Measurements from ENCODE around the gene RPP40. TPM values are rescaled to one million over a fixed set of nuclear protein-coding genes. Genes with fewer than 3 reads are reported as not detected.

The RPP40 gene
- total RNA-seq, 1 experiment from 2014 or later, result 11.6 TPM

GRCh38 chr6:5023923-5024322, 20.1 kb upstream of the RPP40 start:
- H3K27me3 Mint-ChIP-seq (ENCODE audit: insufficient read depth, unreplicated experiment), result peaks cover 11% of the 10 kb centered on the region
- ChIA-PET POLR2A (no interaction called here), CTCF (no interaction called here)
- no peaks in the 10 kb centered on the region for H3K9me3 ChIP-seq
- no peaks in the 10 kb centered on the region for H3K36me3 Mint-ChIP-seq (ENCODE audit: insufficient read depth, unreplicated experiment)
- TF ChIP-seq CTCF (IDR thresholded peaks at IDR 0.05; ENCODE audit: insufficient read depth in 1 of 2, low read depth in 1 of 2, low read length in 1 of 2, severe bottlenecking in 1 of 2, unreplicated experiment in 1 of 2), result no peak
- H3K4me1 ChIP-seq, result peaks cover 4% of the 10 kb centered on the region; the same call in 1 of the 2 replicates
- no peaks in the 10 kb centered on the region for H3K4me1 Mint-ChIP-seq (ENCODE audit: low read depth, unreplicated experiment)
- peaks cover 12% of the 10 kb centered on the region for H3K9me3 Mint-ChIP-seq (ENCODE audit: unreplicated experiment)
- no peak overlapping the region for H3K4me3 Mint-ChIP-seq (ENCODE audit: unreplicated experiment)
- H3K4me3 ChIP-seq (ENCODE audit: low read depth, low read length), result no peak overlapping the region
- no peak for DNase-seq
- H3K27me3 ChIP-seq (replicated peaks; ENCODE audit: control insufficient read depth, insufficient read depth, low read length), result no peaks in the 10 kb centered on the region
- H3K36me3 ChIP-seq (ENCODE audit: control insufficient read depth, insufficient read depth, low read length), result no peaks in the 10 kb centered on the region
- no peak overlapping the region for H3K27ac Mint-ChIP-seq (ENCODE audit: unreplicated experiment)
- BruUV-seq (replicated peaks), result no TSS peak
- intact Hi-C loops (cut with micrococcal nuclease; ENCODE audit: unreplicated experiment), result no loop called here

- Histone ChIP-seq H3K9me3 (no peaks in the 10 kb centered on the region), H3K4me1 (no peaks in the 10 kb centered on the region), H3K4me3 (ENCODE audit: low read depth, low read length) (no peak overlapping the region), H3K27me3 (replicated peaks; ENCODE audit: control insufficient read depth, insufficient read depth, low read length) (no peaks in the 10 kb centered on the region), H3K36me3 (ENCODE audit: control insufficient read depth, insufficient read depth, low read length) (no peaks in the 10 kb centered on the region)
- peaks cover 24% of the 10 kb centered on the region for H3K9me3 Mint-ChIP-seq (ENCODE audit: unreplicated experiment)
- BruUV-seq (replicated peaks), result no TSS peak
- H3K27me3 Mint-ChIP-seq (ENCODE audit: insufficient read depth, unreplicated experiment), result peaks cover 19% of the 10 kb centered on the region
- H3K4me3 Mint-ChIP-seq (ENCODE audit: unreplicated experiment), result no peak overlapping the region
- H3K27ac Mint-ChIP-seq (ENCODE audit: unreplicated experiment), result no peak overlapping the region
- H3K36me3 Mint-ChIP-seq (ENCODE audit: insufficient read depth, unreplicated experiment), result no peaks in the 10 kb centered on the region
- TF ChIP-seq CTCF (IDR thresholded peaks at IDR 0.05; ENCODE audit: insufficient read depth in 1 of 2, low read depth in 1 of 2, low read length in 1 of 2, severe bottlenecking in 1 of 2, unreplicated experiment in 1 of 2), result no peak
- POLR2A ChIA-PET, result no interaction called here
- H3K4me1 Mint-ChIP-seq (ENCODE audit: low read depth, unreplicated experiment), result no peaks in the 10 kb centered on the region
- no peak for DNase-seq
- intact Hi-C loops (cut with micrococcal nuclease; ENCODE audit: unreplicated experiment), result no loop called here
- CTCF ChIA-PET, result interaction anchor here (0.9 kb wide), 1 partner anchor 16 kb away, joined by 3 read pairs; no protein-coding TSS in a partner anchor
These were observed 16.3 kb upstream of the RPP40 start for GRCh38 chr6:5020142-5020541.

- Mint-ChIP-seq H3K9me3 (ENCODE audit: unreplicated experiment) (peaks cover 20% of the 10 kb centered on the region), H3K27ac (ENCODE audit: unreplicated experiment) (no peak overlapping the region), H3K4me3 (ENCODE audit: unreplicated experiment) (no peak overlapping the region), H3K36me3 (ENCODE audit: insufficient read depth, unreplicated experiment) (no peaks in the 10 kb centered on the region), H3K27me3 (ENCODE audit: insufficient read depth, unreplicated experiment) (peaks cover 9% of the 10 kb centered on the region), H3K4me1 (ENCODE audit: low read depth, unreplicated experiment) (no peaks in the 10 kb centered on the region)
- H3K4me3 ChIP-seq (ENCODE audit: low read depth, low read length), result no peak overlapping the region
- CTCF ChIA-PET, result interaction anchor here (0.6 kb wide), 1 partner anchor 11 kb away, joined by 3 read pairs; no protein-coding TSS in a partner anchor
- POLR2A ChIA-PET, result no interaction called here
- intact Hi-C loops (cut with micrococcal nuclease; ENCODE audit: unreplicated experiment), result no loop called here
- H3K9me3 ChIP-seq, result no peaks in the 10 kb centered on the region
- no peaks in the 10 kb centered on the region for H3K36me3 ChIP-seq (ENCODE audit: control insufficient read depth, insufficient read depth, low read length)
- no peak for DNase-seq
- no TSS peak for BruUV-seq (replicated peaks)
- TF ChIP-seq CTCF (IDR thresholded peaks at IDR 0.05; ENCODE audit: insufficient read depth in 1 of 2, low read depth in 1 of 2, low read length in 1 of 2, severe bottlenecking in 1 of 2, unreplicated experiment in 1 of 2), result no peak
- H3K27me3 ChIP-seq (replicated peaks; ENCODE audit: control insufficient read depth, insufficient read depth, low read length), result no peaks in the 10 kb centered on the region
- H3K4me1 ChIP-seq, result no peaks in the 10 kb centered on the region
These were observed 10.3 kb upstream of the RPP40 start for GRCh38 chr6:5014072-5014561.
